Fibroblast of the conjunctiva (primary cell): ENCODE data around the gene FAM89B.

Source experiments
- DNase-seq: peaks from one replicate; pipeline ENCODE4 v3.0.0-alpha.2; 2010; ENCODE audit warnings: low read depth

FAM89B gene

DNA sequence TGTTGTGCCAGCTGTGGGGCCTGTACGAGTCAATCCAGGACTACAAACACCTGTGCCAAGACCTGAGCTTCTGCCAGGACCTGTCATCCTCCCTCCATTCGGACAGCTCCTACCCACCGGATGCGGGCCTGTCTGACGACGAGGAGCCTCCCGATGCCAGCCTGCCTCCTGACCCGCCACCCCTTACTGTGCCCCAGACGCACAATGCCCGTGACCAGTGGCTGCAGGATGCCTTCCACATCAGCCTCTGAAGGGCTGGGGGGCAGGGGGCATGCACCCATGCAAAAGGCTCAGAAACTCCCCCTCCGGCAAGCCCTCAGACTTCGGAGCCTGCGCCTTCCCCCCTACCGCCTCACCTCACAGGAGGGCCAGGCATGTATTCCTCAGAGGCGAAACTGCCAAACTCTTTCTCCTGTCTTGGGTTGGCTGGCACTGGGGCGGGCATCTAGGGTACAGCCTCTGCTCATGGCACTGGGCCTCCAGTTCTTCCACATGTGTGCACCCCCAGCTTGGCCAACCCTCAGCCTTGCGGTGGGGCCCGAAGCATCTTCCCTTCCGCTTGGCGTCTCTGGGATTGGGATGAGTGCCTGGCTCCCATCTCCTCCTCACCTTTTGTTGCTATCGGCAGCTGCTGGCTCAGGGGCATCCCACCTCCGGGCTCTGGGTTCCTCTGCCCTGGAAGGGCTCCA lies 1.2 kb downstream of the FAM89B start:
- no peak for DNase-seq

DNA sequence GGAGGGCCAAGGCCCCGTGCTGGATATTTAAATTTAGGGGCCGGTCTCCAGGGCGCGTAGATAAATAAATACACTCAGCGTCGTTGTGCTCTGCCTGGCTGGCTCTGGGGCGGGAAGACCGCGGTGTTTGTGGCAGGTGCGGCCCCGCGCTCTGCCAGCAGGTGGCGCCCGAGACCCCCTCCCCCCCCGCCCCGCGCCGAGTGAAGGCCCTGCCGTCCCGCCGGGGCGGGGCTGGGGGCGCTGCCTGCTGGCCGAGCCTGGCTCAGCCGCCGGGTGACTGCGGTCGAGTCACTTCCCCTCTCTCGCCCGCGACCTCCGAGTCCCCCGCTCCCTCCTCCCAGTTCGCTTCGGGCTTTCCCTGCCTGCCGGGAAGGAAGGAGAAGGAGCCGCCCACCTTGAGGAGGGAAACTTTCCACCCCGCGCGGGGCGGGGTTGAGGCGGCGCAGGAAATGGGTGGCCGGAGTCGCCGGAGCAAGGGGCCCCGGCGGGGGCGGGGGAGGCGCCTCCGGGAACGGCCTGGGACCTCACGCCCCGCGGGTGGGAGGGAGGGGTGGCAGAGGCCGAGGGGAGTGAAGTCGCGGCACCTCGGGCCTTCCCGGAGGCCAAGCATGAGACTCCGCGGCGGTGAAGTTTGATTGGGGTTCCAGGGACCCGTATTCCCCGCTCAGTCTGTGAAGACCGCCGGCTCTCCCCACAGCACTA lies 1.9 kb downstream of the FAM89B start:
- peak; percentile 88 for DNase-seq

- DNase-seq: no peak
Observed at GRCh38 chr11:65574811-65575567, 2.7 kb downstream of the FAM89B start.

- no peak for DNase-seq
Observed at GRCh38 chr11:65575568-65576231, 3.4 kb downstream of the FAM89B start, which contains the start of gene EHBP1L1. EHBP1L1 (plus strand) TSS chr11:65576053; CDS start chr11:65576303, 250 bp downstream.

DNA sequence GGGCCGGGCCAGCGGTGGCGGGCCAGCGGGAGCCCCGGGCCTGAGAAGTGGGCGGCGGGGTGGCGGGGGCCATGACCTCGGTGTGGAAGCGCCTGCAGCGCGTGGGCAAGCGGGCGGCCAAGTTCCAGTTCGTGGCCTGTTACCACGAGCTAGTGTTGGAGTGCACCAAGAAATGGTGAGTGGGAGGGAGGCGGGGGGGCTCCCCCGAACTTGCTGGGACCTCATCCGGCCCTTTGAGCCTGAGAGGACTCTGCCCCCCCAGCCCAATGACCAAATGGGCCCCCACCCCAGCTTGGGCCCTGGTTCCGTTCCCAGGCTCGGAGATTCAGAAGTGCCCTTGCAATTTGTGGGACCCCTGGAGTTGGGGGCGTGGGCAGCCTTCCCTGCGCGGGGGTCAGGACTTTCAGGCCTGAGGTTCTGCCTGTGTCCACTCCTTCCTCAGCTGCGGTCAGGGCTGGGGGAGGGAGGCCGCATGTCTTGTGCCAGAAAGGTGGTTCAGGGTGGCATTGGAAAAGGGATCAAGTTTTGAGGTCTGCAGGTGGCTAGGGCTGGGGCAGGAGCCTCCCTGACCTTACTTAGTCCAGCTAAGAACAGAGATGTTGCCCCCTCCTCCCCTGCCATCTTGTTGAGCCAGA lies 4.0 kb downstream of the FAM89B start:
- no peak for DNase-seq

GRCh38 chr11:65576867-65577755 lies 4.8 kb downstream of the FAM89B start:
- DNase-seq: no peak

DNA sequence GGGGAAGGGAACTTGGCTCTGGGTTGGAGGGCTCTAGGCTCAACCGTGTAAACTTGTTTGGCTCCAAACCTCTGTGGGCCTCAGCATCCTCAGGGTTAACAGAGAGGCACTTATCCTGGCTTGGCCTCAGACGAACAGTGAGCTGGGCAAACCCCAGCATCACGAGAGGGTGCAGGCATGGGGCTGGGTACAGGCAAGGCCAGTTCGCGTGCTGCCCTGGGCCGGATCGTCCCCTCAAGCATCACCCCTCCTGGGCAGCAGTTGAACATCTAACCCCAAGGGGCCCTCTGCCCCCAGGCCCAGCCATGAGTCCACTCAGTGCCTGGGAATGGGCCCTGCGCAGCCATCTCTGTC lies 5.4 kb downstream of the FAM89B start:
- DNase-seq: no peak

GRCh38 chr11:65578134-65578533 lies 5.8 kb downstream of the FAM89B start:
- no peak for DNase-seq

- no peak for DNase-seq
Observed at GRCh38 chr11:65578667-65579066, 6.3 kb downstream of the FAM89B start.

DNA sequence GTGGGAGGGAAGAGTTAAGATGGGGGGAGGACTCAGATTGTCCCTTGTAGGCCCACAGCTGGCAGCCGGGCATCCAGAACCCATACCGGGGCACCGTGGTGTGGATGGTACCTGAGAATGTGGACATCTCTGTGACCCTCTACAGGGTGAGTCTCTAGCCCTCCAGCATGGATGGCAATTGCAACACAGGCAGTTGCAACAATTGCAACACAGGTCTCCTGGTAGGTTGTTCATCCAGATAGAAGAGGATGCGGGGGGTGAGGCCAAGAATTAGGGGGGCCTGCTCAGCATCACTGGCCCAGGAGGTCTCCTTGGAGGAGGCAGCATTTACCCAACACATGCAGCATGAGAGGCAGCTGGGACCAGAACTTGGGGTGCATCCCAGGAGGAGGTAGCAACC lies 7.0 kb downstream of the FAM89B start:
- no peak for DNase-seq

DNA sequence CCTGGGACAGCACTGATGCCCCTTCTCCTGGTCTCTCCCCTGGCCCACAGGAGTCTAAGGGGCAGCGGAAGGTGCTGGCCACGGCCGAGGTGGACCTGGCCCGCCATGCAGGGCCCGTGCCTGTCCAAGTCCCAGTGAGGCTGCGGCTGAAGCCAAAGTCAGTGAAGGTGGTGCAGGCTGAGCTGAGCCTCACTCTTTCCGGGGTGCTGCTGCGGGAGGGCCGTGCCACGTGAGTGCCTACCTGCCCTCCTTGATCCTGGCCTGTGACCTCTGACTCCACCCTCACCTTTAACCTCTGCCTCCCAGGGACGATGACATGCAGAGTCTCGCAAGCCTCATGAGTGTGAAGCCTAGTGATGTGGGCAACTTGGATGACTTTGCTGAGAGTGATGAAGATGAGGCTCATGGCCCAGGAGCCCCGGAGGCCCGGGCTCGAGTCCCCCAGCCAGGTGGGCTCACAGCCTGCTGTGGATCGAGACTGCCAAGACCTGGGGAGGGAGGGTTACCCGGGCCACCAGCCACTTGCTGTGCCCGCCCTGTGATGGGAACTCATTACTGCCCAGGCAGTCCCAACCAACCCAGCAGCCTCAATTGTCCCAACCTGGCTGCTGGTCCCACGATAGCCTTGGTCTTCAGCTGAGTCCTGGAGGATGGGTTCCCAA lies 7.8 kb downstream of the FAM89B start:
- no peak for DNase-seq

DNA sequence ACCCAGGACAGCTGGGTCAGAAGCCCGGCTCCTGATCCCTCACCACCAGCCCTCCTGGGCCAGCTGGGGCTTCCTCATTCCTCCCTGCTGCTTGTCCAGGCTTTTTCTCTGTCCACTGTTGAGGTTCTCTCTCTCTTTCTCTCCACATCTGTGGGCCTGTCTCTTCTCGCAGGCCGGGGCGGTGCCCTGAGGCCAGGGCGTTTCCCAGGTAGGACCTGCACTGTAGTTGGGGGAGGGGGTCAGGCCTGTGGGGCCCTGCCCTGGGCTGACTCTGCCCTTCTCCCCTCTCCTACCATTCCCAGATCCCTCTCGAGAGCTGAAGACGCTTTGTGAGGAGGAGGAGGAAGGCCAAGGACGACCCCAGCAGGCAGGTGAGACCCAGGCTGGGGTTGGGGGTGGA lies 8.4 kb downstream of the FAM89B start:
- no peak for DNase-seq

- no peak for DNase-seq
Observed at GRCh38 chr11:65581928-65582327, 9.6 kb downstream of the FAM89B start.

DNA sequence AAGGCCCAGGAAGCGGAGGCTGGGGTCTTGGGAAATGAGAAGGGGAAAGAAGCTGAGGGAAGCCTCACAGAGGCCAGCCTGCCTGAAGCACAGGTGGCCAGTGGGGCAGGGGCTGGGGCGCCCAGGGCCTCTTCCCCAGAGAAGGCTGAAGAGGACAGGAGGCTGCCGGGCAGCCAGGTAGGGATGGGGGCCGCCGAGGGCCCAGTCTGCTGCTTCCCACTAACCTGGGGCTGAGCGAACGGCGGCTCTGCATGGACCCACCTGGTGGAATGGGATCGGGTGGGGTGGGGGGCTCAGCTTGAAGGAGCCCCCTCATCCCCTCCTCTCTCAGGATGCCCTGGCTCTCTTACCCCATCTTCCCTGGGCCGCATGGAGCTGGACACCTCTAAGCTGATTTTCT lies 11.3 kb downstream of the FAM89B start:
- DNase-seq: no peak

- no peak for DNase-seq
Observed at GRCh38 chr11:65584106-65584505, 11.8 kb downstream of the FAM89B start.

DNA sequence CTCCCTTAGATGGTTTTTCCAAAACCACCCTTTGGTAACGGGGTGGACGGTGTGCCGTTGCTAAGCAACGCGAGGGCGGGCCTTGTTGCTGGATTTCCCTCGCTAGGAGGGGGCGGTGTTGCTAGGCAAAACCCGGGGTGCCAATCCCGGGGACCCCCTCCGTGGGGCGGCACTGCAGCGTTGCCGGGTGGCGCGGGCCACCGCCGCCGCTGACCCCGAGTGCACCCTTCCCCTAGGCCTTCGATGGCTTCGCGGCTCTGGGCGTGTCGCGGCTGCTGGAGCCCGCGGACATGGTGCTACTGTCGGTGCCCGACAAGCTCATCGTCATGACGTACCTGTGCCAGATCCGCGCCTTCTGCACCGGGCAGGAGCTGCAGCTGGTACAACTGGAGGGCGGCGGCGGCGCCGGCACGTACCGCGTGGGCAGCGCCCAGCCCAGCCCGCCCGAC lies 12.4 kb downstream of the FAM89B start:
- DNase-seq: no peak

DNA sequence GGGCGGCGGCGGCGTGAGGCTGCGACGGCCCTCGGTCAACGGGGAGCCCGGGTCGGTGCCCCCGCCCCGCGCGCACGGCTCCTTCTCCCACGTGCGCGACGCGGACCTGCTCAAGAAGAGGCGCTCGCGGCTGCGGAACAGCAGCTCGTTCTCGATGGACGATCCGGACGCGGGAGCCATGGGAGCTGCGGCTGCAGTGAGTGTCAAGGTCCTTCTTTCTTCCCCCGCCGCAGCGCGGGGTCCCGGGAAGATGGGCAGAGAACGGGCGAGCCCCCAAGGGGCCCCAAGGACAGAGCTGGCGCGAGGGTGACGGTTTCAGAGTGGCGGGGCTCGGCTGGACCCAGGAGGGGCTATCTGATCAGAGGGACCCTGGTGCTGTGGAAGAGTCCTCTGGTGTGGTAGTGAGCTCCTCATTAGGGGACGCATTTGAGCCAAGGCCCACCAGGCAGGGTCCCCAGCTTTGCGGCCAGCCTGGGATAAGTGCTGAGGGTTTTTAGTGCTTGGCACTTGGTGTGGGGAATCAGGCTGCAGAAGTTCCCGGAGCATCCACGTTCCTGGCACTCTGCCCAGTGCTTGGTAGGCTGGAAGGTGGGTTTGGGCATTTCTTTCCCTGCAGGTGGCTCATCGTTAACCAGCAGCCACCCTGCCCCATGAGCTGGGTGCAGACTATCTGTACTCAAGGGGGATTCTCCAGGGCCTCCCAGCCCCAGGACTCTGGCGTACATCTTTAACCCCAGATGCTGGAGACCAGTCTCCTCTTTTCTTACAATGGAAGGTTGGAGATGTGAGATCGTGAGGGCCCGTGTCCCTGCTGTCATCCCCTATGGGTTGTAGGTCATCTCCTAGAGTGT lies 13.3 kb downstream of the FAM89B start:
- no peak for DNase-seq

- DNase-seq: no peak
Observed at GRCh38 chr11:65586247-65586630, 13.9 kb downstream of the FAM89B start.

DNA sequence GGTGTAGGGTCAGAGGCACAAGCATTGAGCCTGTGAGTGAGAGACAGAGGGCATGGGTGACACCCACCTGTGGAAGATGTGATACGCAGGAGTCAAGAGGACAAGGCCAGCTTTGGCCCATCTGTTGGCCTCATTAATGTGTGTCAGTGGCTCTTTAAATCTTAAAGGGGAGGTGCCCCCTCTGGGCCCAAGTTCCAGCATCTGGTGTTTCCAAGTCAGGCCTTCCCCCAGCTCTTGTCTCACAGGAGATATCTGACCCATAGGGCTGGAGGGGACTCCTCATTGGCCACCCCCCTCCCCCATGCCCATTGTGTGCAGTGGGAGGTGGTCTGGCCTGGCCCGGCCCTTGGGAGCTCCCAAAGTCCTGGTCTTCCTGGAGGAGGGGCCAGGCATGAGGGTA lies 14.3 kb downstream of the FAM89B start:
- no peak for DNase-seq
